Activated T-helper 1 cell treated with anti-CD3 and anti-CD28 coated beads, Interleukin-2, amount 50 U/mL, for 16 hours (primary cell): ENCODE measurements around the gene NUP85.
"Not testable (repeated sequence)": the region's sequence is repeated elsewhere in the genome, so short reads cannot be mapped to it uniquely, and the experiment has no call there.

Experiments
- DNase-seq, 2 donors: peaks; one replicate each; pipeline ENCODE4 v3.0.0-alpha.2; 2020; ENCODE audit warnings: low read depth in 1 of 2, low spot score in 1 of 2

The NUP85 gene

DNA sequence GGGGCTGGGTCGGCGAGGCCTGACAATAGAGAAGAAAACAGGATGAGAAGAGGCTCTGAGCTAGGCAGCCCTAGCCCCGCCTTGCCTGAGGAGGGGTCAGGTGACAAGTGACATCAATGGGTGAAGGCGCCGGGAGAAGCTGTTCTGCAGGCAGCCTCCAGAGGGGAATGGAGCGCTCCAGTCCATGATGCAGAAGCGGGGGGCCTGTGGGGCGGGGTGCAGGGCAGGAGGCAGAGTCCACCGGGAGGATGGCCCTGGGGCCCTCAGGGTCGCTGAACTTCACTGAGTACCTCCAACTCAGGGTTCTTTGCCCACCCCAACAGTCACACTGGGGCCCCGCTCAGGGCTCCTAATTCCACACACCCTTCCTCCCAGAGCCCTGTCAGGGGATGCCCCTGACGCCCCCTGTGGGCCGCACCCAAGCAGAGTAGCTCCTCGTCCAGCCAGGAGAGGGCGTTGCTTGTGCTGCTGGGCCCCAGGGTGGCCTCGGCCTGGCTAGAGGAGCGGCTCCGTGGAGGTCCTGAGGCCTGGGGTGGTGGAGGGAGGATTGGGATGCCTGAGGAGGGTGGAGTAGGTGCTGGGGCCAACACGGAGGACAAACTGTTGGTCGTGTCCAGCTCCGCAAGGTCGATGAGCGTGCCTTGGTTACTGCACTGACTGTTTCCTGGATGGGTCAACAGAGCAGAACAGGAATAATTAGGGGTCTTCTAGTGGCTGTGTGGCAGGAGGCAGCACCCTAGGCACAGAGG lies 35.1 kb downstream of the NUP85 start:
- DNase-seq: no peak

DNA sequence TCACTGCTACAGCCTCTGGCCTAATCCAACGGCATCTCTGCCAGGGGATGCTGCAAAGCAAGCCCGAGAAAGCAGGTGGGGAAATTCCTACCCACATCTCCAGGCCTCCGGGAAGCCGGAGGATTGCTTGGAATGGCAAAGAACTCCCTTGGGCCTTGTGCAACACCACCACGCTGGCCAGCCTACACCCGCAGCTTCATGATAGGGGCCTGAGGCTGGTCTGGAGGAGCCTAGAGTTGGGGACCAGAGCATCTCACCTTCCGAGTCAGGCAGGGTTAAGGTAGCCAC lies 35.6 kb downstream of the NUP85 start:
- no peak for DNase-seq

DNA sequence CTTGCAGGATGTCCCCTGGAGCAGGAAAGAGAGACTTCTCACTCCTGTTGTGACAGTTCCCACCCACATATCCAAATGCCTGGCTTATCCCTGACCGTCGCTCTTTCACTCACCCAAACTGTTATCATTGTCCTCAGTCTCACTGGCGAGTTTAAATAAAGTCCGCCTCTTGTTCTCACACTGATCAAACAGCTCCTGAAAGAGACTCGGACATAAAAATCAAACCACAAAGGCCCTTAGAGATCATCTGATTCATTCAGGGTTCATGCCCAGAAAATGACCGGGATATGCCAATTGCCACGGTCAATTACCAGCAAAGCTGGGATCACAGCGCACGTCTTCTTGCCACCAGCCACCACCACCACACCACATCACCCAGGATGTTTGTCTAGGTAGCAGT lies 36.0 kb downstream of the NUP85 start:
- no peak for DNase-seq

DNA sequence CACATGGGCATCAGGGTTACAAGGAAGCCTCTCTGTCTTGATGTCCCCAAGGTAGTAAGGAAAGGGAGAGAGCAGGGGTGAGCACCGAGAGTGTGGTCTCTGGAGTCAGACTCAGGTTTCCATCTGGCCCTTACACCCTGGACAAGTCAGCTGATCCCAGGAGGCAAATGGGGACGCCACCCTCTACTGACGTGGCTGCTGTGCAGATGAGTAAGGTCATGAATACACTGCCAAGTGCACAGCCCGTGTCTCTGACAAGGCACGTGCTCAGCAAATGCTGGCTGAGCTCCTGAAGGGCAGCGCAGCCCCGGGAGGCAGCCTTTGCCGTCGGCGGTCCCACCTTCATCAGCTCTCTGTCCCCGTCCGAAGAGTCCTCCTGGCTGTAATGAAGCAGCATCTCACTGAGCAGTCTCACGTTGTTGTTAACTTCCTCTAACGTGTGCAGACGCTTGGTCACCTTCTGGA lies 36.5 kb downstream of the NUP85 start:
- DNase-seq: no peak

DNA sequence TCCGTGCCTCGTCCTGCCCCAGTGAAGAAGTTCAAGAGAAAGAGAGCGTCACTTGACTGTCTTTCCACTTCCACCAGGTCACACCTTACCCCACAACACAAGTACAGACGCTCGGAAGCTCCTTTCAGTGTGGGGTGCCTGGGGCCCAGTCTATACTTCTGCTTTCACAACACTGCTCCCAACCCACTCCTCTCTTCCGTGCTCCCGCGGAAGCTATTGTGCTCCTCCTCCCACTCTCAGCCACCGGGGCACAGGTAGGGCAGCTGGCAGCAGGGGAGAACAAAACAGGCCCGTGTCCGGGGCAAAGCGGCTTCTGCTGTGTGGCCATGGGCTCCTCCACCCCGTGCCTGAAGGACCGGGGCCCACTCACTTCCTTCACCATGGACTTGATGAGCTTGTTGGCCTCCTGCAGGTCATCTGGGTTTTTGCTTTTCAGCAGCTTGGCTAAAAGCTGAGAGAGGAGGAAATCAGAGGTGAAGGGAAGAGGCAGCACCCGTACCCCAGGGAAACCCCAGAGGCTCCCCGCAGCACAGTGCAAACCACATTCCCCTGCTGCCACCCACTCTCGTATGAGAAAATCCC lies 37.1 kb downstream of the NUP85 start:
- peak in 1 of 2 donors; percentile 22 for DNase-seq

DNA sequence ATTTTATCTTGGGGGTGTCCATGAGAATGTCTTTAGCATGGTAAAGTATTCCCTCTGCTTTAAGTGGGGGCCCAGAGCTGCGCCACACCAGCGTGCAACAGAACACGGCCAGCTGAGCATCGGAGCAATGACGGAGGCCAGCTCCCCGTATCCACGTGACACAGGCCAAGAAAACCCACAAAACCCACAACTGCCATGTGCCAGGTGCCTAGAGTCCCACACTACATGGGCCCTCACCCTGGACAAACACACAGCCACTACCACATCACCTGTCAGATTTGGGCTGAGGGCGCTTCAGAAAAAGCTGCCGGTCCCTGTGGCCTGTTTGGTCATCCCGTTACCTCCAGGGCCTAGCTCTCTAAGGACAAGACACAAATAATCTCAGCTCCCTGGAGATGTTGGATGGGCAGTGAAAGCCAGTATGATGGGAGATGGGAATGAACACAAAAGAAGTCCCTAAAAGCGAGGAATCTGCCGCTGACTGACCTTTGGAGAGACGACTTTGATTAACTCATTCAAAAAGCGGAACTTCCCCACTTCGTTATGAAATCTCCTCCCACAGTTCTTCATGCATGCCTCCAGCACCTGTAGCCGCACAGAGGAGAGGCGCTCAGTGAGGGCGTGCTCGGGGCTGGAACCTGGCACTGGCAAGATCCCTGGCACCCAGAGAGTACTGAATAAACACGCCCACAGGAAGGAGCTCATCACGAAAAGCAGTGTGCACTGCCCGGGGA lies 38.8 kb downstream of the NUP85 start:
- DNase-seq: no peak

GRCh38 chr17:75245011-75245410 lies 39.5 kb downstream of the NUP85 start:
- no peak for DNase-seq

- no peak for DNase-seq
Observed at GRCh38 chr17:75246404-75246803, 40.9 kb downstream of the NUP85 start.

GRCh38 chr17:75249564-75249963 lies 44.1 kb downstream of the NUP85 start:
- no peak for DNase-seq

DNA sequence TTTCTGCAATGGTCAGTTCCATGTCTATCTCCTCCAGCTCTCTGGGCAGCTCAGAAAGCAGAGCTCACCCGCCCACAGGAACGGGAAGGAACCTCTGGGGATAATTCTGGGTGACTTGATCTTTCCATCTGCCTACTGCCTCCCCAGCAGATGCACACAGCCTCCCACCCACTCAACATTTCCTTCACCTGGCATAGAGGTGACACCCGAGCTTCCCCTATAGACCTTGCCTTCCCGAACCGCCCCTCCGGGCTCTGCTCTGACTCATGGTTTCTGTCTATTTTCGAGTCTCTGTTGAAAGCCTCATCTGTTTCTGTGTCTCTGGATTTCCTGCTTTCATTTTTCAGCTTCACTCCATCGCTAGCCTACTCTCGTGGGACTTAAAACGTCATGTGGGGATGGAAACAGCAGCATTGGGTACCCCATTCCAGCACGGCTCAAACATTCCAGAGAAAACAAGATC lies 44.6 kb downstream of the NUP85 start:
- peak; percentile 52 to 66 for DNase-seq

- no peak for DNase-seq
Observed at GRCh38 chr17:75252039-75252816, 46.7 kb downstream of the NUP85 start.

DNA sequence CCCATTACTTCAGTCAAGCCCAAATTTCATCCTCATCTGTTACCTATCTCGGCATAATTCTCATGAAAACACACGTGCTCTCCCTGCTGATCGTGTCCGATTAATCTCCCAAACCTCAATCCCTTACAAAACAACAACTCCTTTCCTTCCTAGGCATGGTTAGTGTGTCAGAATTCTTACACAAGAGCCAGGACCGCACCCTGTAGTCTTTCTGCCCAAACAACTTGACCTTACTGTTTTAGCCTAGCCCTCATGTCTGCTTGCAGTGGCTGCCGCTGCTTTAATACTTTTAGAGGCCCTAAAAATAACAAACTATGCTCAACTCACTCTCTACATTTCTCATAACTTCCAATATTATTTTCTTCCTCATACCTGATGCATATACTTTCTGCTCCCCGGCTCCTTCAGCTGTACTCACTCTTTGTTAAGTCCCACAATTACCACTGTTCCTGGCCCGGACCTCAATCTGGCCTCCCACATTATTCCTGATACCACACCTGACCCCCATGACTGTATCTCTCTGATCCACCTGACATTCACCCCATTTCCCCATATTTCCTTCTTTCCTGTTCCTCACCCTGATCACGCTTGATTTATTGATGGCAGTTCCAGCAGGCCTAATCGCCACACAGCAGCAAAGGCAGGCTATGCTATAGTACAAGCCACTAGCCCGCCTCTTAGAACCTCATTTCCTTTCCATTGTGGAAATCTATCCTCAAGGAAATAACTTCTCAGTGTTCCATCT lies 50.6 kb downstream of the NUP85 start:
- DNase-seq: not testable (repeated sequence)

GRCh38 chr17:75257228-75257627 lies 51.7 kb downstream of the NUP85 start:
- DNase-seq: not testable (repeated sequence)

- DNase-seq: no peak
Observed at GRCh38 chr17:75260641-75261335, 55.3 kb downstream of the NUP85 start.

DNA sequence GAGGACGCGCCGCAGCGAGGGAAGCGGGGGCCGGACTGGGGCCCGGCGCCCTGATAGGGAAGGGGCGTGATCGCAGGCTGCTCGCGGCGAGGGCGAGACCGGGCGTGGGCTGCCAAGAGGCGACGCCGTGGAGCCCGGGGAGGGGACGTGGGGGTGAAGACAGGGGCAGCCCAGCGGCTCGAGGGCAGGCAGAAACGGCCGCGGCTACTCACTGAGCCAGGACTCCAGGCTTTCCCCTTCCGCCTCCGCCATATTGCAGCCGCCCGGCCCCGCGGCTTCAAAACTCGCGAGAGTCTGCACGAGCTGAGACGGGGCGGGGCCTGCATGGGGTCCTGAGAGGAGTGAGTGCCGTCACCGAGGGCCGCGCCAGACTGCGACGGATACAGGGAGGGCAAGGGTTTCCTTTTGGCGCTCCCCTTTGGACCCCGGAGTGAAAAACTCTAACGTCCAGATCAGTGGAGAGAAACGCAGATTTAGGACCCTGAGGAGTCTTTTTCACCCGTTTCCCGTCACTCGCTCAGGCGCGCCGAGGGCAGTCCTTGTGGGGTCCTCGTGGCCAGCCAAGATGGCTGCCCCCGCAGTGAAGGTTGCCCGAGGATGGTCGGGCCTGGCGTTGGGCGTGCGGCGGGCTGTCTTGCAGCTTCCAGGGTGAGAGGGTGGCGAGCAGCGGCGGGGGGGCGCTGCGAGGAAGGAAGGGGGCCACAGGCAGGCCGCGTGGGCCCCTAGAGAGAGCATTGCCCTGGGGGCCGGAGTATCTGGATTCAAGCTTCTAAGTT lies 56.0 kb downstream of the NUP85 start, which contains the start of the genes GGA3 and MRPS7:
Gene GGA3 (minus strand): TSS at position 271 of the 776 bp plus-strand sequence. CDS start 19 bp downstream, at position 252.
Gene MRPS7 (plus strand): TSS at position 544 of the 776 bp plus-strand sequence. CDS start 22 bp downstream, at position 566.
- peak; percentile 91 for DNase-seq

DNA sequence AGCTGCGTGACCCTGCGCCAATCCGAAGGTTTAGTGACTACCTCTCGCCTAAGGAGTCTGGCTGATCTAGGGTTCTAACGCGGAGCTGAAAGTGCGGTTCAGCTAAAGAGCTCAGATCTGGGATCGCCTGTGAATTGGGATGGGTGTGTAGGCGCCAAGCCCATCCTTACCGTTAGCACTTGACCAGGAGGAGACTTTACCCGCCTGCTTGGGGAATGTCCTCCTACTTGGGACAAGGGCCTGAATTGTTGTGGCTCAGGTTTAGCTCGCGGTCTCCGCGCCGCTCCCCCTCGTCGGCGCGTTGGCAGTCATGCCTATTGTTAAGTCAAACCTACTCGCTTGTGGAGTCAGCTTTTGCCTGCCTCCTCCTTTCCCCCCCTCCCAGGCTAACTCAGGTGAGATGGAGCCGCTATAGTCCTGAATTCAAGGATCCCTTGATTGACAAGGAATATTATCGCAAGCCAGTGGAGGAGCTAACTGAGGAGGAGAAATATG lies 56.7 kb downstream of the NUP85 start:
- DNase-seq: no peak

DNA sequence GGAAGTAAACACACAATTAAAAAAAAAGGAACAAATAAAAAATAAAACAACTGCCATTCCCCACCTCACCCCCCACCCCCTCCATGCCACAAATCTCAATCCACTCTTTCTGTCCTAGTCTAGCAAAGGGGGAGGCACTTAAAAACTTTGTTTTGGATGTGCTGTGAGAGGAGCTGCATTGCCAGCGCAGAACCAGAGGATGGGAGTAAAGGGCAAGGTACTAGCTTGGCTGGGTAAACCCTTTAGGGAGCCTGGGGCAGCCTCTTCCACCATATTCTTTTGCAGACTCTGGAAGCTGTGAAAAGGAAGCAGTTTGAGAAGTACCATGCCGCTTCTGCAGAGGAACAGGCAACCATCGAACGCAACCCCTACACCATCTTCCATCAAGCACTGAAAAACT lies 57.6 kb downstream of the NUP85 start:
- no peak for DNase-seq

GRCh38 chr17:75265614-75266315 lies 60.3 kb downstream of the NUP85 start:
- no peak for DNase-seq
